ENCODE results near the gene DIS3L2. TPM values are rescaled to one million over a fixed set of nuclear protein-coding genes. Genes with fewer than 3 reads are reported as not detected.
"Not testable (repeated sequence)": the region's sequence is repeated elsewhere in the genome, so short reads cannot be mapped to it uniquely, and the experiment has no call there.

The DIS3L2 gene
- total RNA-seq, 1 experiment from 2014 or later: 33.1 TPM

GRCh38 chr2:232378735-232379151 lies 417.2 kb downstream of the DIS3L2 start, which contains the start of gene ALPP:
ALPP (plus strand) TSS chr2:232378751; CDS start chr2:232378803, 52 bp downstream.
- DNase-seq (ENCODE audit: low spot score): not testable (repeated sequence)

GRCh38 chr2:232379610-232380590 lies 418.4 kb downstream of the DIS3L2 start:
- DNase-seq (ENCODE audit: low spot score); in situ Hi-C loops (cut with HindIII; ENCODE audit: low sequenced_read_pairs): not testable (repeated sequence)

More at GRCh38 chr2:232378735-232379151, 417.2 kb downstream of the DIS3L2 start, which contains the start of gene ALPP:
- in situ Hi-C loops (cut with HindIII; ENCODE audit: low sequenced_read_pairs): not testable (repeated sequence)

- DNase-seq (ENCODE audit: low spot score); in situ Hi-C loops (cut with HindIII; ENCODE audit: low sequenced_read_pairs): not testable (repeated sequence)
These were observed 419.9 kb downstream of the DIS3L2 start for GRCh38 chr2:232381204-232382031.

DNA sequence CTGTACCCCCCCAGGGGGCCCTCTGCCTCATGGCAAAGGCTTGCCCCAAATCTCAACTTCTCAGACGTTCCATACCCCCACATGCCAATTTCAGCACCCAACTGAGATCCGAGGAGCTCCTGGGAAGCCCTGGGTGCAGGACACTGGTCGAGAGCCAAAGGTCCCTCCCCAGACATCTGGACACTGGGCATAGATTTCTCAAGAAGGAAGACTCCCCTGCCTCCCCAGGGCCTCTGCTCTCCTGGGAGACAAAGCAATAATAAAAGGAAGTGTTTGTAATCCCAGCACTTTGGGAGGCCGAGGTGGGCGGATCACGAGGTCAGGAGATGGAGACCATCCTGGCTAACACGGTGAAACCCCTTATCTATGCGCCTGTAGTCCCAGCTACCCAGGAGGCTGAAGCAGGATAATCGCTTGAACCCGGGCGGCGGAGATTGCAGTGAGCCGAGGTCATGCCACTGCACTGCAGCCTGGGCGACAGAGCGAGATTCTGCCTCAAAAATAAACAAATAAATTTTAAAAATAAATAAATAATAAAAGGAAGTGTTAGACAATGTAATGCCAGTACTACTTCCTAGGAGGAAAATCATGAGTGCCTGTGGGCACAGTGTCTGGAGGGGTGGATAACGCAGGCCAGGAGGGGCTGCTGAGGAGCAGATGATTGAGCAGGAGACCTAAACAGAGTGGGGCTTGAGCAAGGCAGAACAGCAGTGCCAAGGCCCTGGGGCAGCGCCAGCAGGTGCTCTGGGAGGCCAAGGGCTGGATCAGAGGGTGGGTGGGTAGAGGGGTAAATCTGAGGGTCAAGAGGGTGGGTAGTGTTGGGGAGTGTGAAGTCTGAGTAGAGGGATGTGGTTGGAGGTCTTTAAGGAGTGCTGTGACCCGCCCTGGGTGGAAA lies 421.1 kb downstream of the DIS3L2 start:
- in situ Hi-C loops (cut with HindIII; ENCODE audit: low sequenced_read_pairs): no loop called here
- DNase-seq (ENCODE audit: low spot score): no peak

- no peak for DNase-seq (ENCODE audit: low spot score)
- in situ Hi-C loops (cut with HindIII; ENCODE audit: low sequenced_read_pairs): no loop called here
These were observed 423.0 kb downstream of the DIS3L2 start for GRCh38 chr2:232384466-232384865.

DNA sequence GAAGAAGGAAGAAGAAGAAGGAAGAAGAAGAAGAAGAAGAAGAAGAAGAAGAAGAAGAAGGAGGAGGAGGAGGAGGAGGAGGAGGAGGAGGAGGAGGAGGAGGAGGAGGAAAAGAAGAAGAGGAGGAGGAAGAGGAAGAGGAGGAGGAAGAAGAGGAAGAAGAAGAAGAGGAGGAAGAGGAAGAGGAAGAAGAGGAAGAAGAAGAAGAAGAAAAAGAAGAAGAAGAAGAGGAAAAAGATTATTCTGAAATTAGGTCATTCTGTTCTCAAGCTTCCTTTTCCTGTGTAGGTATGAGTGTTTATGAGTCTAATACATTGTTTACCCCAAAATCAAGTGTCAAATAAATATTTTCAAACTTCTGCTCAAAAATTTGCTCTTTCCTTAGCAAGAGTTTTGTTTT lies 423.5 kb downstream of the DIS3L2 start:
- DNase-seq (ENCODE audit: low spot score); in situ Hi-C loops (cut with HindIII; ENCODE audit: low sequenced_read_pairs): not testable (repeated sequence)

GRCh38 chr2:232385660-232386489 lies 424.4 kb downstream of the DIS3L2 start:
- DNase-seq (ENCODE audit: low spot score): peak; percentile 34
- in situ Hi-C loops (cut with HindIII; ENCODE audit: low sequenced_read_pairs): no loop called here

- in situ Hi-C loops (cut with HindIII; ENCODE audit: low sequenced_read_pairs): no loop called here
- no peak for DNase-seq (ENCODE audit: low spot score)
These were observed 424.9 kb downstream of the DIS3L2 start for GRCh38 chr2:232386490-232386739.

Other genes with a start within 250 kb of the DIS3L2 start
- 54.4 and 68.2 TPM in 2 replicates for gene PDE6D, start 180.4 kb upstream of the DIS3L2 start, total RNA-seq (2014; rRNA removed; shearing (Covaris generic))
- gene COPS7B, start 175.3 kb upstream of the DIS3L2 start, total RNA-seq (2014; rRNA removed; shearing (Covaris generic)): 60.0 and 96.3 TPM in 2 replicates
- gene NPPC, start 35.3 kb upstream of the DIS3L2 start, total RNA-seq (2014; rRNA removed; shearing (Covaris generic)): 1.6 and 2.6 TPM in 2 replicates

Measured in G401 (cell line).